Ovary (tissue), 9 donors: ENCODE data around the gene SEMA6A. TPM values are rescaled to one million over a fixed set of nuclear protein-coding genes. Genes with fewer than 3 reads are reported as not detected.

ENCODE experiments used
- DNase-seq, 5 donors: peaks; one replicate each; pipeline ENCODE4 v3.0.0-alpha.2; 2019 to 2020
- H3K27ac ChIP-seq, 2 donors: fragments of 200-600 bp; one replicate each; pipeline versions ENCODE4 v1.5.1 to v1.8.0; 2019 to 2022
- H3K27me3 ChIP-seq: fragments of 200-600 bp; one replicate; pipeline ENCODE4 v1.8.0; 2022
- H3K36me3 ChIP-seq: fragments of 200-600 bp; sonication (generic); one replicate; pipeline ENCODE4 v1.5.1; 2019
- H3K4me1 ChIP-seq: one replicate; pipeline ENCODE4 v1.8.1; 2013; ENCODE audit warnings: mild to moderate bottlenecking, moderate library complexity; ENCODE audit not compliant: insufficient read depth
- H3K4me3 ChIP-seq: fragments of 200-600 bp; sonication (generic); one replicate; pipeline ENCODE4 v1.5.1; 2017
- H3K9me3 ChIP-seq, 2 donors: fragments of 200-600 bp in 1 of 2; sonication (generic) in 1 of 2; one replicate each; pipeline versions ENCODE4 v1.5.1 to v1.8.1; 2013 to 2019; ENCODE audit warnings: mild to moderate bottlenecking in 1 of 2, moderate library complexity in 1 of 2
- CTCF ChIP-seq, 3 donors: fragments of 450-650 bp in 2 of 3; fragments of 200-600 bp in 1 of 3; IDR thresholded peaks; one replicate each; pipeline versions ENCODE4 v1.5.1 to v1.8.0; 2016 to 2022; ENCODE audit warnings: antibody characterized with exemption in 3 of 3, mild to moderate bottlenecking in 1 of 3
- EP300 ChIP-seq: sonication (generic); formaldehyde crosslinking; IDR thresholded peaks from one replicate; pipeline ENCODE4 v1.6.1; 2017; ENCODE audit warnings: antibody characterized with exemption
- POLR2A ChIP-seq: fragments of 450-650 bp; IDR thresholded peaks from one replicate; pipeline ENCODE4 v1.6.1; 2017; ENCODE audit warnings: antibody characterized with exemption, mild to moderate bottlenecking, moderate library complexity
- WGBS, 3 donors: extraction: QIAGEN DNeasy Blood & Tissue Kit in 1 of 3; methylation state at CpG; one replicate each; pipeline versions ENCODE4 v1.1.5 to v1.1.7; 2013 to 2017; 5-methylcytosine and 5-hydroxymethylcytosine counted together
- intact Hi-C, 4 donors: fragments of 100-400 bp; cut with DNase I; formaldehyde crosslinking; loops; one replicate each; pipeline versions ENCODE4 v1.11.0 to v1.15.1; 2022 to 2023
- polyA plus RNA-seq, 2 donors: library from polyadenylated mRNA; stranded (reverse); fragments of 200-250 nt in 1 of 2; fragments of 350-450 nt in 1 of 2; fragmentation: Illumina TruSeq in 1 of 2; extraction: RNeasy Lipid Tissue Mini Kit (QIAGEN cat#74804) in 1 of 2; gene quantifications; one replicate each; pipeline ENCODE4 v1.2.3, GENCODE V29; 2013 to 2014
- total RNA-seq, 7 donors: library from RNA; depleted of rRNA in 2 of 7; stranded (reverse); fragments of >200 nt in 2 of 7; fragmentation: NEBNext Ultra II Directional in 3 of 7; extraction: Animal tissue kit (Norgen Biotek cat#: 25700) in 3 of 7; gene quantifications; one replicate each; pipeline versions ENCODE4 v1.1.0 to v1.2.4, GENCODE V29; 2016 to 2023
- donor health status: DM: no; HTN: no; CAD: no; lungs with moderate emphysema.
- donor health status: DM: no; HTN: no; CAD: no.
- donor health status: Bipolar disorder and iron deficiency.
- donor health status: DM: yes; HTN: yes; CAD: no.
- donor health status: DM: no; HTN: no; CAD: no.
- donor health status: DM: yes; HTN: yes; CAD: no.

Gene SEMA6A
- total and polyA plus RNA-seq, 9 donors, result 5.7 to 57.1 (median 26.3) TPM

- no peaks in the 10 kb centered on the region for H3K4me1 ChIP-seq
- no peaks in the 10 kb centered on the region for H3K36me3 ChIP-seq
- H3K27me3 ChIP-seq, result no peaks in the 10 kb centered on the region
- WGBS, 3 donors, result 80 to 83% (median 80%) methylated on average over 5 of the region's 5 CpGs
- H3K9me3 ChIP-seq, result no peaks in the 10 kb centered on the region
- H3K27ac ChIP-seq, result no peak overlapping the region
- H3K4me3 ChIP-seq, result no peak overlapping the region
- intact Hi-C loops, result no loop called here
- no peak for DNase-seq
- TF ChIP-seq EP300 (no peak), CTCF (IDR thresholded peaks at IDR 0.05) (no peak), POLR2A (no peak)
Observed at GRCh38 chr5:116440457-116441001, 134.1 kb downstream of the SEMA6A start.

GRCh38 chr5:116439905-116440304, 134.7 kb downstream of the SEMA6A start:
- 83 to 90% (median 86%) methylated on average over 5 of the region's 5 CpGs for WGBS, 3 donors
- Histone ChIP-seq H3K27me3 (no peaks in the 10 kb centered on the region), H3K4me3 (no peak overlapping the region), H3K4me1 (no peaks in the 10 kb centered on the region), H3K9me3 (no peaks in the 10 kb centered on the region), H3K36me3 (no peaks in the 10 kb centered on the region), H3K27ac (no peak overlapping the region)
- intact Hi-C loops, result no loop called here
- DNase-seq, result no peak
- no peak for TF ChIP-seq CTCF (IDR thresholded peaks at IDR 0.05)
- TF ChIP-seq EP300, result no peak
- TF ChIP-seq POLR2A, result no peak

GRCh38 chr5:116438979-116439554, 135.6 kb downstream of the SEMA6A start:
- no peak overlapping the region for H3K27ac ChIP-seq
- no peak for TF ChIP-seq EP300
- TF ChIP-seq CTCF (IDR thresholded peaks at IDR 0.05), result no peak
- TF ChIP-seq POLR2A, result no peak
- H3K4me1 ChIP-seq, result no peaks in the 10 kb centered on the region
- H3K36me3 ChIP-seq, result no peaks in the 10 kb centered on the region
- H3K27me3 ChIP-seq, result no peaks in the 10 kb centered on the region
- no peak overlapping the region for H3K4me3 ChIP-seq
- intact Hi-C loops, result no loop called here
- no peak for DNase-seq
- WGBS, 3 donors, result 58 to 67% (median 64%) methylated on average over 6 of the region's 6 CpGs
- no peaks in the 10 kb centered on the region for H3K9me3 ChIP-seq

GRCh38 chr5:116437922-116438578, 136.6 kb downstream of the SEMA6A start:
- intact Hi-C loops, result no loop called here
- H3K27me3 ChIP-seq, result no peaks in the 10 kb centered on the region
- TF ChIP-seq CTCF (IDR thresholded peaks at IDR 0.05) (no peak), POLR2A (no peak), EP300 (no peak)

More at GRCh38 chr5:116437922-116438578, 136.6 kb downstream of the SEMA6A start:
- Histone ChIP-seq H3K4me3 (no peak overlapping the region), H3K9me3 (no peaks in the 10 kb centered on the region), H3K36me3 (no peaks in the 10 kb centered on the region), H3K27ac (no peak overlapping the region), H3K4me1 (no peaks in the 10 kb centered on the region)
- DNase-seq, result no peak
